MM.1S (cell line): ENCODE results near the gene MAGI1.

Experiments
- EZH2 ChIP-seq: fragments of 300-600 bp; sonication (generic); optimal IDR thresholded peaks from 2 replicates; pipeline ENCODE3; 2017; ENCODE audit warnings: low read depth, mild to moderate bottlenecking, antibody characterized with exemption, low read length, mixed read lengths
- TF ChIP-seq, protein P1 (sequence below): fragments of 300-600 bp; sonication (generic); IDR thresholded peaks from 2 replicates; pipeline ENCODE4 v1.5.1; 2016; ENCODE audit warnings: antibody characterized with exemption, low read length, mixed read lengths

DNA sequence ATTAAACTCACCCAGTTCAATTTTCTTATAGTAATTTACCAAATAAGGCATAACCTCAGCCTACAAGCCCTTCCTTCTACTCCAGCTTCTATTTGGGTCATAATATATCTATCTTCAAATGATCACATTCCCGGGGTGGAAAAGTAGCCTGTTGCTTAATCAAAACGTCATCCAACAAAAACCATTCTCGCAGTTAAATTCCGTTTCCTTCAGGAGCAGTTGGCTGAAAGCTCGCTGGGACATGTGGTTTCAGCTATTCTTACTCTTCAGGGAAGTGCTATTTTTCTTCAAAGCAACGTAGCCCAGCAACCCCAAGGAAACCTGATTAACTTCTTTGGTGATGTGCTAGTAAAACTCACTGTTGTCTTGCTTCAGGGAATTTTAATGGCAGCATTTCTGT lies 59.6 kb downstream of the MAGI1 start:
- TF ChIP-seq, protein P1, sequence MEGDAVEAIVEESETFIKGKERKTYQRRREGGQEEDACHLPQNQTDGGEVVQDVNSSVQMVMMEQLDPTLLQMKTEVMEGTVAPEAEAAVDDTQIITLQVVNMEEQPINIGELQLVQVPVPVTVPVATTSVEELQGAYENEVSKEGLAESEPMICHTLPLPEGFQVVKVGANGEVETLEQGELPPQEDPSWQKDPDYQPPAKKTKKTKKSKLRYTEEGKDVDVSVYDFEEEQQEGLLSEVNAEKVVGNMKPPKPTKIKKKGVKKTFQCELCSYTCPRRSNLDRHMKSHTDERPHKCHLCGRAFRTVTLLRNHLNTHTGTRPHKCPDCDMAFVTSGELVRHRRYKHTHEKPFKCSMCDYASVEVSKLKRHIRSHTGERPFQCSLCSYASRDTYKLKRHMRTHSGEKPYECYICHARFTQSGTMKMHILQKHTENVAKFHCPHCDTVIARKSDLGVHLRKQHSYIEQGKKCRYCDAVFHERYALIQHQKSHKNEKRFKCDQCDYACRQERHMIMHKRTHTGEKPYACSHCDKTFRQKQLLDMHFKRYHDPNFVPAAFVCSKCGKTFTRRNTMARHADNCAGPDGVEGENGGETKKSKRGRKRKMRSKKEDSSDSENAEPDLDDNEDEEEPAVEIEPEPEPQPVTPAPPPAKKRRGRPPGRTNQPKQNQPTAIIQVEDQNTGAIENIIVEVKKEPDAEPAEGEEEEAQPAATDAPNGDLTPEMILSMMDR, result no peak
- no peak for TF ChIP-seq EZH2
